Prostate gland (tissue), 2 donors: ENCODE results near the gene ZBTB4.

ENCODE experiments used
- CTCF ChIP-seq, 4 experiments: fragments of 200-600 bp in 2 of 4; fragments of 450-650 bp in 2 of 4; sonication (generic) in 2 of 4; IDR thresholded peaks; 1 replicate in 3 of 4; 2 replicates in 1 of 4; pipeline ENCODE4 v1.5.1; 2016 to 2019; ENCODE audit warnings: antibody characterized with exemption in 4 of 4, mild to moderate bottlenecking in 2 of 4, moderate library complexity in 2 of 4
- POLR2AphosphoS5 ChIP-seq: sonication (generic); formaldehyde crosslinking; IDR thresholded peaks from one replicate; pipeline ENCODE4 v1.6.1; 2017; ENCODE audit warnings: antibody characterized with exemption

- TF ChIP-seq CTCF (IDR thresholded peaks at IDR 0.05) (no peak), POLR2AphosphoS5 (peak; percentile 52)
Measured at GRCh38 chr17:7476494-7476893, 2.9 kb downstream of the ZBTB4 start.
